T-helper 1 cell (primary cell): Measurements from ENCODE around the gene ADARB2.
"Not testable (repeated sequence)": the region's sequence is repeated elsewhere in the genome, so short reads cannot be mapped to it uniquely, and the experiment has no call there.

ENCODE experiments used
- DNase-seq, 5 donors: peaks; one replicate each; pipeline ENCODE4 v3.0.0-alpha.2; 2012 to 2020

Gene ADARB2

DNA sequence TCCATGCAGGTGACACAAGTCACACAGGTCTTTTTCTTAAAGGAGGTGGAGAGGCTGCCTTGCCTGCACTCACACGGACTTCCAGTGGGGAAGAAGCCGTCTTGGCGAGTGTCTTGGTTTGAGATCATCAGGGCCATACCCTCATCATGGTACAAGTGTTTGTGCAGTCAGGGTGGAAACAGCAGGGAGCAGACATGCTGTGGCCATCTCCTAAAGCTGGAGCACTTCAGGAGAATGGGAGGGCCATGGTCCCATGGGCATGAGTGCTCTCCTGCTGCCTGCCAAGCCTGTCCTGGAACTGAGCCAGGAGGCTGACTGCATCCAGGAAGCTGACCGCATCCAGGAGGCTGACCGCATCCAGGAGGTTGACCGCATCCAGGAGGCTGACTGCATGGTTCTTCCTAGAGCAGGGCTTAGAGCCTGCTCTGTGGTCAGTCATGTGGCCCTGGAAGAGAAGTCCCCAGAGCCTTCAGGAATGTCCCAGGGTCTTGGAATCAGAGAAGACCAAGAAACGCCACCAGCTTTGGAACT, 98.4 kb downstream of the ADARB2 start:
- no peak for DNase-seq

DNA sequence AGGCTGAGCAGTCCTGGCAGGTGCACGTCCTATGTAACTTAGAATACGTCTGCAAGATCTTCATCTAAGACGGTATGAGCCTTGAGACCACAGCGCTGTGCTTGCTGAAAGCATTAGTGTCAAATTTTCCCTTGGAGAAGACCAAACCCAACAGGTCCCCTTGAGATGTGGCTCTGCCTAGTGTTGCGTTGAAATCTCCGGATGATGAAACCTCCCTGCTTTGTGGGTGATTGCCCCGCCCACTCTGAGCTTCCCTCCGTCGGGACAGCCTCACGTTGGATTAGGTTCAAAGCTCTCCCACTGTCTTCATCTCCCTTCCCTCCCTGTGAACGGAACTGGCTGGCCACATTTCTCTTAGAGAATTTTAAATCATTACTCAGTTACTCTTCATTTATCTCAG, 102.0 kb downstream of the ADARB2 start:
- no peak for DNase-seq

DNA sequence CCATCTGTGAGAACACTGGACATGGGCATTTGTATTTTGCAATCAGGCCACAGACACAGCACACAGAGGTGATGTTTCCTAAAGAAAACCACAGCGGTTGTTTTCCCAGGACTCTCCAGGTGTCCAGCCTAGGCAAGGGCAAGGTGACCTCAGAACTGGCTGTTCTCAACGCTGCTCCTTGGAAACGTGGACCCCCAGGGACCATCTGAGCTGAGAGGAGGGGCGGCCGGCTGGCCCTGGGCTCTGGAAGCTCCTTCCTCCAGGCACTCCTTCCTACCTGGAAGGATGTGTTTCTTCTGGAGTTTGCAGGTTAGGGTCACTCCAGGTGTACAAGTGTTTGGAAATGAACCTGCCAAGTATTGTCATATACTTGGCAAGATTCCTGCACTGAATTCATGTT, 103.1 kb downstream of the ADARB2 start:
- no peak for DNase-seq

DNA sequence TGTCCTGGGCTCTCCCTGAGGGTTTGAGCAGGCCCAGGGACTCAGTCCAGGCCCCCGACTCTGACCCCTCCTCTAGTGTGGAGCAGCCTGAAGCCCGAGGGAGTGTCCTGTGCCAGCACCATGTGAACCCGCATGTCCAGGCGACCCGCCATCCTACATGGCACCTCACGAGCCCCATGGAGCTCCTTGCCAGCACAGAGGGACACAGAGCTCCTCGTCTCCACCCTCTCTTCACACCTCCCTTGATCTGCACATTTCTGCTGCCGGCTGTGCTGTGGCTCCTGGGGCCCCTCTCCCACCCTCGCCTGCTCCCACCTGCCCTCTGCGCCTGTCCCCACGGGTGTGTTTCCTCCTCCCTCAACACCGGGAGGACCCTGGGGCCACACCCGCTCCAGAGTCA, 103.5 kb downstream of the ADARB2 start:
- DNase-seq: no peak

DNA sequence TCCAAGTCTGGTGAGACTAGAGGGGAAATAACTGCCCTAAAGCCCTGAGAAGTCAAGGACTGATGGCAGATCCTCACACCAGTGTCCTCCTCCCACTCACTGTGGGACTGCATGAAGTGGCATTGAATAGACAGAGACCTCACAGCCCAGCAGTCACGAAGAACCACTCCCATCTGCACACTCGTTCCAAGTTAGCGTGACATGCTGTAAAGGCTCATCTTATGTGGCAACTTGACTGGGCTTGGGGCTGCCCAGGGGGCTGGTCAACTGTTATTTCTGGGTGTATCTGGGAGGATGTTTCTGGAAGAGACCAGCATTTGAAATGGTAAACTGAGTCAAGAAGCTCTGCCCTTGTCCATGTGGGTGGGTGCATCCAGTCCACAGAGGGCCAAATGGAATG, 104.7 kb downstream of the ADARB2 start:
- no peak for DNase-seq

DNA sequence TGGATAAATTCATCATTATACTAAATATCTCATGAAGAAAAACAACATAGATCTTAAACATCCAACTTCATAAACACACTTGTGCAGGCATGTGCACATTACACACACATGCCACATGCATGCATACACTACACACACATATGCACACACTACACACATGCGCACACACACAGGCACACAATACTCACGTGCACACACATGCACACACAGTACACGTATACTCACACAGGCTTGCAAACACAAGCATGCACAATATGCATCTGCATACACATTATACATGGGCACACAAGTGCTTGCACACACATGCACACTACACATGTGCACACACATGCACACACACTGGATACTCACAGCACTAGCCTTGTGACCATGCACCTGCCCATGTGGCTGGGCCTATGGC, 105.2 kb downstream of the ADARB2 start:
- DNase-seq: no peak

DNA sequence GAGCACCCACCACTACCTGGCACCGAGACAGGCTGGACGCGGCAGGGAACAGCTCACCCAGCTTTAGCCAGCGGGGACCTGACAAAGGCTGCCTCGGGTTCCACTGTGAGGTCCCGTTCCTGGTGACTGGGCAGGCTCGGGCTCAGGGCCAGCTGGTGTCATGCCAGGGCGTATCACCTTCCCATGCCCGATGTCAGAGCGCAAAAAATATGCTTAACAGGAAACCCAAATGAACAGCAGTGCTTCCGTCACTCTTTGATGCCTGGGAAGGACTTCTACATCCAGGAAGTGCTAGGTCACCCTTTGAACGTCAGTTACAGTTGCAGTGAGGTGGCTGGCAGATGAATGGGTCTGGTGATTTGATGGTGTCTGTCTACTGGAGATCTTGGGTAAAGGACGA, 106.0 kb downstream of the ADARB2 start:
- DNase-seq: peak in 1 of 5 donors; percentile 33

DNA sequence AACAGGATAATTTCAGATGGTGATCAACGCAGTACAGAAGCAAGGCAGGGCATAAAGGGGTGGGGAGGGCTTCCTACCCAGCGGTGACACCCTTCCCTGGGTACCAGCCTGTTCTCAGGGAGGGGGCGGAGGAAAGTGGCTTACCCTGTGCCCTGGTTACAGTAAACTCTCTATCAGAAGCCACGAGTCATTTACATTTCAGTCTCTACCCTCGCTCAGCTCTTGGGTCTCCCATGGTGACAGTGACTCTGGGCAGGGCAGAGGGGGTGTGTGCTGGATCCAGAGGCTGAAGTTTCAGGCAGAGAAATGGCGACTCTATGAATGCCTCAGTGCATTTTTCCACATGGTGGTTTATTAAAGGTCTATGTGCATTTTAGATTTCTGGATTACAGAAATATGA, 107.0 kb downstream of the ADARB2 start:
- no peak for DNase-seq

DNA sequence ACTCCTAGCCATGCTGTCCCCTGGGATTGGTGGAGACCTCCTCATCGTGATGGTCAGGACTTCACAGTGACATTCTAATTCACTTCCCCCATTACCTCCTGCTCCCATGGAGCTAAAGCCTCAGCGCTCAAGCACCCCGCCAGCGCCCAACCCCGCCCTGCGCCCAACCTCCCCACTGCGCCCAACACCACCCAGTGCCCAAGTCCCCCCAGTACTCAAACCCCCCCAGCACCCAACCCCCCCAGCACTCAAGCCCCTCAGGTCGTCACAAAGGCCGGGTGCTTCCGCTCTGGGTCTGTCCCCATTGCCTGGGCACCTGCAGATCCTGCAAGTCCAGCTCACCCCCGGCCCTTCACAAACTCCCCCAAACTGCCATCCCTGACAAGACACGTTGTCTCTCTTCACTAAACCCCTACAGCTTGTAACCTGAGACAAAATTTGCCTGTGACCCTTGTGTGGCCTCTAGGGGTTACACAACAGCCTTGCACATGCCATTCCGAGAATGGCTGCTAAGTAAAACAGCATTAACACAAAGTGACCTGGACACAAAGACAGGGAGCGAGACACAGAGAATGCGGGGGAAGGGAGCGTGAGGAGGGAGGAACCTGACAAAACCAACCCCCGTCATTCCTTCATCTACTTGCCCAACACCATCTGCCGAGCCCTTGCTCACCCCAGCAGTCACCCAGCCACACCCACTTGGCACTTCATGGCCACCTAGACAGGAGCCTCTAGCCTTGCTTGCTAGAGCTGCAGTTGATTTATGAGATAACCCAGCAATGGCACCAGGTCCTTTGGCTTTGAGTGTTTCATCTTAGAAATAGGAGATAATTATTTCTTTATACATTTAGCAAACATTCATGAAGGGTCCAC, 107.8 kb downstream of the ADARB2 start:
- DNase-seq: no peak

DNA sequence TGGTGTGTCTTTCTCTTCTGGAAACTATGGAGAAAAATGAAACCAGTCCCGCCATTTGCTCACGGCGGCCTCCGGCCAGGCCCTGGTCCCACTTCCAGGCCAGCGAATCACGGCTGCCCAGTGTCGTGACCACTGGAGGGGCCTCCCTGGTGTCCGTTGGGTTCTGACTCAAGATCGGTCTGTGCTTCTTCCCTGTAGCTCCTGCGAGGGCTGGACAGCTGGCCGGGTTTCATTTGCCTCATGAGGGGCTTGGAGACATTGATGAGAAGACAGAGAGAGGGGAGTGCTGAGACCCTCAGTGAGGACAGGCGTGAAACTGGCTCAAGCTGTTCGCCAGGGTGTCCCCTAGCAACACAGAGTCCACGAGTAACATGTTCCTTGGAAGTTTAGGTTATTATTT, 108.6 kb downstream of the ADARB2 start:
- no peak for DNase-seq

DNA sequence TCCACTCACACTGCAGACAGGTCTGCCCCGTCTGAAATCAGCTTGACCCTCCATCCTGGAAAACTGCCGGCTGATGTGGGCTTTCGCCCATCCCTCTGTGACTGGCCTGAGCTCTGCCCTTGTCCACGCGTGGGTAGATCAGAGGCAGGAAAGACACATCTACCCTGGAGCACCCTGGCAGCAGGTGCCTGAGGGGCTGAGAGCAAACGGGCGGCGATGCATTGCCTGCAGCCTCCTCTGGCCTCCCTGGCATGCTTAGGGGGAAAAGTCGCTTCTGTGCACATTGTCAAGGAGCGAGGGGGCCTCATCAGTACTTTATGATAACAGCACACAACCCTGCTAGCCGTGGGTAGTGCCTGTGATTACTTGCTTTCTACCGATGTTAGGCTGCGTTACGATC, 109.4 kb downstream of the ADARB2 start:
- DNase-seq: no peak

DNA sequence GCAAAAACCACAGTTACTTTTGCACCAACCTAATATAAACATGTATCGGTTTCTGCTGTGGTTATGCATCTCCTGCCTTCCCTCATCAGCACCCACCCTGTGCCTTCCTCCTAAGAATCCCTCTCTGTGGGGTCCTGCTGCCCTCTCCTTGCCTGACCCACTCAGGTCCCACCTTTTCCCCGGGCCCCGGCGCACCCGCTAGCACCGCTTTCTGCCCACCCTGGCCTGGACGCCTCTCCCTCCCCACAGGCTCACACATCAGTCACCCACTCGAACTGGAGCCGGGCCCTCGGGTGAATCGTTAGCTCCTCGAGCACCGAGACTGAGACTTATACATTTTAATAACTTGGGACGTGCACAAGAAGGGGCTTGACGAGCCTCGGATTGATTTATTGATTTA, 110.5 kb downstream of the ADARB2 start:
- DNase-seq: no peak

DNA sequence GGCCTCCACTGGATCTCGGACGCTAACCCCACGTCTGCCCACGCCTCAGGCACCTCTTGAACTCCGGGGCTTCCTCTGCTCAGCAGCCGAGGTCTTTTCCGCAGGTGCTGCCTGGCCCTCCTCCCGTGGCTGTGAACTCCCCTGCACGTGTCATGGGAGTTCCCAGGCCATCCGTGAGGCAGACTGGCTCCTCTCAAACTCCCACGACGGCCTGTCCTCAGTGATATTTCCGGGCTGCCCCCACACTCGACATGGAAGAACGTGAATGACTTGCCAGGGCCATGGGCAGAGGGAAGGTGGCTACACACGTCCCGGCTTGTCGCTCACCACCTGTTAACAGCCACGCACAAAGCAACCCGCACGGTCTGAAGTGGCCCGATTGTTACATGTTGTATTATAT, 110.9 kb downstream of the ADARB2 start:
- no peak for DNase-seq

DNA sequence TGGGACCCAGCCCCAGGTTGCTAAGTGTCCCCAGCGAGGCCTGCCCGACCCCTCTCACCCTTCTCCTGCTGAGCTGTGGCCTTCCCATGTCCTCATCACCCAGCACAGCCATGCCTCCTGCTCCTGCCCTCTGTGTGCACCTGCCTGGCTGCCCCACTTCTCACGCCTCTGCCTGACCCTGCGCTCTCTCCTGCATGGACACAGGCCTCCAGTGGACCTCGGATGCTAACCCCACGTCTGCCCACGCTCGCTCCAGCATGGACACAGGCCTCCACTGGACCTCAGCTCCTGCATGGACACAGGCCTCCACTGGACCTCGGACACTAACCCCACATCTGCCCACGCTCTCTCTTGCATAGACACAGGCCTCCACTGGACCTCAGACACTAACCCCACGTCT, 111.6 kb downstream of the ADARB2 start:
- no peak for DNase-seq

DNA sequence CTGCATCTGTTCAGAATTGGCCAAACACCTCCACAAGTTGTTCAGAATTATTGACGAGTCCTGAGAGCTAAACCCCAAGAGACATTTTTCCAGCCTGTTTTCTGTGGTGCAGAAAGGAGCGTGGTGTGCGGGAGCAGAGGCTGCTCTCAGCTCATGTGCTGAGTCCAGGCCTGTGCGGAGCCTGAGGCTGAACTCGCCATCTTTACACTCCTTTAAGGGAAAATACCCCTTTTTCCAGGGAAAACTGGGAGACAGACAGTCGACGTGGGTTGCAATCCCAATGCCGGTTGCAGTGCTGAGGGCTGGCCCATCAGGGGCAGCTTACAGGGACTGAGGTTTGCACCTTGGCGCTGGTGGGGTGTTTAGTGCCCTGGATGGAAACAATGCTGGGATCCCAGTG, 112.2 kb downstream of the ADARB2 start:
- no peak for DNase-seq

DNA sequence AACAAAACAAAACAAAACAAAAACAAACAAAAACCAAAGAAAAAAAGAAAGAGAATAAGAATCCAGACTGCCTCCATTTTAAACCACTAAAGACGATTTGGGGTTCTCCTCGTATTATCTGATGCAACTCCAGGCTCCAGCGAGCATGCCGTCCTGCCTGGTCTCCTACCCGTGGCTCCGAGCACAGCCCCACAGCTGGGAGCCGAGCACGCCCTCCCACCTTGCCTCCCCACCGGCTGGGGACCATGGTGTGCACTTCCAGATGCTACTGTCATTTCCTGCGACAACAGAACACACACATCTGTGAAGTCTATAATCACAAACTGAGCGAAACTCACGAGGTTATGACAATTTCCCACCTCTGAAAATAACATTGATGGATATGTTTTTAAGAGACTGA, 113.1 kb downstream of the ADARB2 start:
- no peak for DNase-seq

DNA sequence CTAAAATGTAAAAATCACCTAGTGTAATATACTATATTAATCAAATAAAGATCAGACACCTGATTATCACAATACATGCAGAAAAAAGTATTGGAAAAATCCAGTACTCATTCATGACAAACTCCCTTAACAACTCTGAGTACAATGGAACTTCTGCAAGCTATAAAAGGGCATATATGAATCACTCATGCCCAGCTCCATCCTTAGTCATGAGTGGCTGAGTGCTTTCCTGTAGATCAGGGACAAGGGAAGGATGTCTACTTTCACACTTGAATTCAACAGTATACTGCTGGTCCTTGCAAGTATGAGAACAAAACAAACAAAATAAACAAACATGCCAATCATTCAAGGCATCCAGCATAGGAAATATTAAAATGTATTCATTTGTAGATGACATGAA, 116.5 kb downstream of the ADARB2 start:
- DNase-seq: no peak

DNA sequence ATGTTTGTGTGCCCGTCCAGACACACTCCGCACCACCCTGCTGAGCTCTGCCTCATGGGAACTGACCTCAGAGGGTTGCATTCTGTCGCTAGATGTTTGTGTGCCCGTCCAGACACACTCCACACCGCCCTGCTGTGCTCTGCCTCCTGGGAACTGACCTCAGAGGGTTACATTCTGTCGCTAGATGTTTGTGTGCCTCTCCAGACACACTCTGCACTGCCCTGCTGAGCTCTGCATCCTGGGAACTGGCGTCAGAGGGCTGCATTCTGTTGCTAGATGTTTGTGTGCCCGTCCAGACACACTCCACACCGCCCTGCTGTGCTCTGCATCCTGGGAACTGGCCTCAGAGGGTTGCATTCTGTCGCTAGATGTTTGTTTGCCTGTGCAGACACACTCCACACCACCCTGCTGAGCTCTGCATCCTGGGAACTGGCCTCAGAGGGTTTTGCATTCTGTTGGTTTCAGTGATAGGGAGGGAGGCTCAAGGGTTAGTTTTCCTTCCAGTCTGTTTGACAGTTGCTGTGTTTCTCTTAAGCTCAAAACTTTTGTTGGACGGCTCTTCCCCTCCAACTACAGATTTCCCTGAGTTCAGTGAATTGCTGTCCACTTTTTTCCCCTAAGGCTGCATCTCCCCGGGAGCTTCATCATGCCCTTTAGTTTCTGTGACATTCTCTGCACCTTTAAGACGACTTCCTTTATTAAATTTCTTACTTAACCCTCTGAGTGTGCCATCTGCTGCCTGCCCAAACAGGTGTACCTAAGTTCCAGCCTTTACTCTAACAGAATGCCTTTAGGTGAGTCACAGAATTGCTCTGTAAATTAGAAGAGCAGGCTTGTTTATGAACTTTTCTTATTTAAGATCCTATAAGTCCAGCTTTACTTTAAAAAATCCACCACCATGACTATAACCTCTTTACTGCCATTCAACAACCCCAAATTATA, 119.7 kb downstream of the ADARB2 start:
- DNase-seq: not testable (repeated sequence)

DNA sequence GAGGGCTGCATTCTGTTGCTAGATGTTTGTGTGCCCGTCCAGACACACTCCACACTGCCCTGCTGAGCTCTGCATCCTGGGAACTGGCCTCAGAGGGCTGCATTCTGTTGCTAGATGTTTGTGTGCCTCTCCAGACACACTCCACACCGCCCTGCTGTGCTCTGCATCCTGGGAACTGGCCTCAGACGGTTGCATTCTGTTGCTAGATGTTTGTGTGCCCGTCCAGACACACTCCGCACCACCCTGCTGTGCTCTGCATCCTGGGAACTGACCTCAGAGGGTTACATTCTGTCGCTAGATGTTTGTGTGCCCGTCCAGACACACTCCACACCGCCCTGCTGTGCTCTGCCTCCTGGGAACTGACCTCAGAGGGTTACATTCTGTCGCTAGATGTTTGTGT, 120.6 kb downstream of the ADARB2 start:
- not testable (repeated sequence) for DNase-seq

DNA sequence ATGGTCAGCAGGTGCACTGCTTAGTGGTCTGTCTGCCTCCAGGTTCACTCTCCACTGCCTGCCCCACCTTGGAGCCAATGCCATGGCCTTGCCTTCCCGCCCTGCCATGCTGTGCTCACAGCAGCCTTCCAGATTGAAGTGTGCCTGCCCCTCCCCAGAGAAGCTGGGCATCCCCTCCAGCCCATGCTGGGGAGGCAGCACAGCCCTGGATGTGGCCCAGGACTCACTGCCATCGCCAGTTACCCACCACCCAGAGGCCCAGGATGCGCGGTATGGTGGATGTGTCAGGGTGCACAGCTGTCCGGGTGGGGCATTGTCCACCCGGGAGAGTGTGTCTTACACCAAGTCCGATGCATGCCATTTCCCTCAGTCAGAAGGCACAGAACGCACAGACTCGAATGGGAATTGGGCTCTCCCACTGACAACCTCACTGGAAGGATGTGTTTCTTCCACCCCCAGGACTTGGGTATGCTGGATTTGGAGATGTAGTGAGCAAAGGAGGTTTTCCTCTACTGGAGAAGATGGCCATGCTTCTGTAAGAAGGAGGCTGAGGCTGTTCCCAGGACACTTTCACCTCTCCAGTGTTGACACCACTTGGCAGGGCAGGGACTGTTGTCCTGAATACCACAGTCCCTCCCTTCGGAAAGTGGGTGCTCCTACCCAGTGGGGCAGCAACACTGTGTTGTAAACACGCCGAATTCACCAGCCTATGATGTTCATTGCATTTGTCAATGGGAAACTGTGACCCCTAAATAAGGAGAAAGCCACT, 122.0 kb downstream of the ADARB2 start:
- DNase-seq: no peak

DNA sequence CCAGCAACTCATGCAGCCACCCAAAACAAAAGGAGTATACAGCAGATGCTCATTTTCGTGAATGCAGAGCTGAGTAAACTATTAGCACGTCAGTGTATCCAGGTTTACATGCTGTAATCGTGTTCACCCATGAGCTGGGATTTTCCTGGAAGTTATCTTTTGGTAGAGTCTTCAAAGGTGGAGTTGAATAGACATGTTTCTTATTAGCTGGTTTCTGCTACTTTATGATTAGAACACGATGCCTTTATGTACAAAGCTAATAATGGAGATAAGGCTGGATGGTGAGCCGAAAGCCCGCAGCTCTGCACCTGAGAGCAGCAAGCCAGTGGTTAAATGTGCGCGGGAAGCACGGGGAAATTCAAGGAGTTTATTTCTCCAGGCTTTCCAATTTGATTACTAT, 123.8 kb downstream of the ADARB2 start:
- no peak for DNase-seq

DNA sequence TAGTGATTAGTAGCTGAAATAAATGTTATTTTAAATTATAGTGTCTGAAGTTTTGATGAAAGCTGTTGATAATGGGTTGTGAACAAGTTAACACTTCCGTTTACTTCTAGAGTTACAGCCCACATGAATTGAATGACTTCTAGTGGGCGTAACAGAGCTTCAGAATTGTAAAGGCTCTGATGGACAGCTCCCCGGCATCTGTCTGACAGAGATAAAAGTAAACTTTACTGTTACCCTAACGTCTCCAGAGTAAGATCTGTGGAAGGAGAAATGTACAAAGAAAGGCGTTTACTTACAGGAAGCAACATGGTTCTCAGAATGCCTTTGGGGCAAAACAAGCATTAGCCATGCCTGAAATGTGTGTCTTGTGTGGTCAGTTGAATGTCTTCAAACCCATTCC, 124.4 kb downstream of the ADARB2 start:
- no peak for DNase-seq
